Mesodermal cell (in vitro differentiated cells): ENCODE results near the gene KRT38.

Source experiments
- H3K27ac ChIP-seq: 2 replicates; pipeline ENCODE4 v1.7.0; 2013; ENCODE audit warnings: mild to moderate bottlenecking, low read depth, low read length, moderate library complexity; ENCODE audit not compliant: severe bottlenecking
- H3K36me3 ChIP-seq: 2 replicates; pipeline ENCODE4 v1.7.1; 2013; ENCODE audit warnings: mild to moderate bottlenecking, low read length, moderate library complexity; ENCODE audit not compliant: control insufficient read depth, insufficient read depth
- H3K4me1 ChIP-seq: one replicate; pipeline ENCODE4 v1.7.1; 2013; ENCODE audit warnings: mild to moderate bottlenecking, low read length; ENCODE audit not compliant: insufficient read depth, control insufficient read depth, poor library complexity, severe bottlenecking
- H3K4me3 ChIP-seq: 2 replicates; pipeline ENCODE4 v1.7.0; 2013; ENCODE audit warnings: low read length, control low read depth, mild to moderate bottlenecking; ENCODE audit not compliant: insufficient read depth, poor library complexity, severe bottlenecking; ENCODE audit errors: extremely low read depth
- H3K9me3 ChIP-seq: 2 replicates; pipeline ENCODE4 v1.7.1; 2013; ENCODE audit warnings: mild to moderate bottlenecking, low read length, moderate library complexity; ENCODE audit not compliant: control insufficient read depth
- WGBS, 2 experiments: methylation state at CpG; one replicate each; pipeline ENCODE4 v1.1.5; 2013; ENCODE audit warnings: missing lambda C conversion rate in 2 of 2; ENCODE audit not compliant: insufficient coverage in 2 of 2; 5-methylcytosine and 5-hydroxymethylcytosine counted together

KRT38 gene

DNA sequence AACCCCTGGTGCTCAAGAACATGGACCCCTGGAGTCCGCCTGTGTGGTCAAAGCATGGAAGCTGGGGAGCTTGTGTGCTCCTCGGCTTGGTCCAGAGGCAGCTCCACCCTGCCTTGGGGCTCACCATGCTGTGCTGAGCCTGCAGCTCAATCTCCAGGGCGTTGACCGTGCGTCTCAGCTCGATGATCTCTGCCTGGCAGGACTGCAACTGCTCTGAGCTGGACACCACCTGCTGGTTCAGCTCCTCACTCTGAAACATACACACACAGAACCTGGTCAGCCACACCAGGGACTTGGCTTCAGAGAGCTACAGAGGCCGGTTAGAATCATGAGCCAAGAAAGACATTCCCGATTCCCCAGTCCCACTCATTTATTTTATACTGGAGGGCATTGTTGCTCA, 37.5 kb upstream of the KRT38 start:
- H3K4me3 ChIP-seq = no peak overlapping the region
- H3K9me3 ChIP-seq = no peaks in the 10 kb centered on the region
- H3K4me1 ChIP-seq = peaks cover 3% of the 10 kb centered on the region
- WGBS, 2 experiments = 90% methylated on average over 6 to 7 of the region's 8 CpGs
- H3K36me3 ChIP-seq = no peaks in the 10 kb centered on the region
- H3K27ac ChIP-seq = no peak overlapping the region

DNA sequence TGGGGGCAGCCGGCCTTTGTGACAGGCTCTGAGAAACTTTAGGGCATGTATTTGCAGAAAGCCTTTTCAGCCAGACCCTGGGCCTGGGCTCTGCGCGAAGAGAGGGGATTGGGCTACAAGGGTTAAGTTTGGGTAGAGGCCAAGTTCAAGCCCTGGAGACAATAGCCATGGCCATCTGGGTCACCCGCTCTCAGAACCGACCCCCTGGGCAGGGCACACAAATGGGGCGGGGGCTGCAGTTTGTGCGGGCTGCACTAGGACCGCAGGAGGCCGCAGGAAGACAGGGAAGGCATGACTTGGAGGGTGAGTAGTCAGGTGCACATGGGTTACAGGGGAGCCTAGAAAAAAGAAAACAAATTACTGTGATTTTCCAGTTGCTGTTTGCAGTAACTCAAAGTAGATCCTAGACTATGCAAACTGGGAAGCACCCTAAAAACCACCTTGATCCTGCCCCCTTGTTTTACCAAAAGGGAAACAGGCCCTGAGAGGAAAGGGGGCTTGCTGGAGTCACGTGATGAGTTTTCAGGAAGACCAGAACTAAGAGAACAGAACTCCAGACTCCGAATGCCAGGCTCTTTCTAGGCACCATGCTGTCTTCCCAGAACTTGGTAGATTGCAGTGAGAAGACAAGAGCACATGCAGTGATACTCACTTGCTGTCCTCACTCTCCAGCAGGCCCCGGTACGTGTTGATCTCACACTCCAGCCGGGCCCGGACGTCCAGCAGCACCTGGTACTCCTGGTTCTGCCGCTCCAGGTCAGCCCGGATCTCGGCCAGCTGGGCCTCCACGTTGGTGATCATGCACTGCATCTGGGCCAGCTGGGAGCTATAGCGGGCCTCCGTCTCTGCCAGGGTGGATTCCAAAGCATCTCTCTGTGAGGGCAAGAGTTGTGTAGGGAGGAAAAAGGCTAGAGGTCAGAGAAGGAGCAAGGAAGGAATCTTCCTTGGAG, 36.4 kb upstream of the KRT38 start:
- H3K36me3 ChIP-seq = no peaks in the 10 kb centered on the region
- H3K4me1 ChIP-seq = peaks cover 3% of the 10 kb centered on the region
- H3K9me3 ChIP-seq = peaks cover under 1% of the 10 kb centered on the region
- 92 to 93% methylated on average over 19 to 21 of the region's 22 CpGs for WGBS, 2 experiments
- no peak overlapping the region for H3K27ac ChIP-seq
- H3K4me3 ChIP-seq = no peak overlapping the region

DNA sequence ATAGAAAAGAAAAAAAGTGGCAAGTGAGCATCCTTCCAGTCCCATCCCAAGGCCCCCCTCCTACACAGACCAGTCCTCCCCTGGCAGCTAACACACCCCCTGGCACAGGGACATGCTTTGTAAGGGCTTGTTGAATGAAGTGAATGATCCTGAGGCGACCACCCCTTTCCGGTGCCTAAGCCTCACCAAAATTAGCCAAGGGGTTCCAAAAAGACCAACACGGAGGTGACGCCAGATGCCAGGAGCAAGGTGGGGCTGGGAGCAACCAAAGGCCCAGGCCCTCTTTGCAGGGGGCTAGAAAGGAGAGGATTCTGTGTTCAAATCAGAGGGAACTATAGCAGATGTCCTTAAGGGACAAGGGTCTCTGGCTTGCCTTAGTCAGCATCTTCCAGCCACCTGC, 34.6 kb upstream of the KRT38 start:
- Histone ChIP-seq H3K4me3 (no peak overlapping the region), H3K36me3 (no peaks in the 10 kb centered on the region), H3K4me1 (peaks cover 3% of the 10 kb centered on the region), H3K9me3 (peaks cover 5% of the 10 kb centered on the region), H3K27ac (no peak overlapping the region)
- WGBS, 2 experiments = 93 to 100% methylated on average over 2 to 4 of the region's 4 CpGs

DNA sequence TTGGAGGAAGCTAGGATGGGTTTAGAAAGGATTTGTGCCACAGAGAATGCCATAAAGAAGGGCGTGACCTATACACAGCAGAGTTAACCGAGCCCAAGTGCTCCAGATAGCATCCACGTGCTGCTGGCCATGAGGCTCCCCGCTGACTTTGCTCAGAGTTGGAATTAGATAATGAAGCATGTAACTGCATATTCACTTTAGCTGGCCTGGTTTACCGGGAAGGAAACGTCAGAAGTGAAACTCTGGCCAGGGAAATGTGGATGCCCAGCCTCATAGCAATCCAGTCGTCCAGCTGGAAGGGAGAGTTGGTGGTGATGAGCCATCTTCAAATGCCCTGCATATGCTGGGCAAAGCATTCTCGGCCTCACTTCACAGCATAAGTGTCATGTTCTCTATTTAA, 34.1 kb upstream of the KRT38 start:
- Histone ChIP-seq H3K4me1 (peaks cover 3% of the 10 kb centered on the region), H3K4me3 (no peak overlapping the region), H3K36me3 (no peaks in the 10 kb centered on the region), H3K9me3 (peaks cover 5% of the 10 kb centered on the region), H3K27ac (no peak overlapping the region)
- WGBS, 2 experiments = 86 to 91% methylated on average over 7 of the region's 8 CpGs

DNA sequence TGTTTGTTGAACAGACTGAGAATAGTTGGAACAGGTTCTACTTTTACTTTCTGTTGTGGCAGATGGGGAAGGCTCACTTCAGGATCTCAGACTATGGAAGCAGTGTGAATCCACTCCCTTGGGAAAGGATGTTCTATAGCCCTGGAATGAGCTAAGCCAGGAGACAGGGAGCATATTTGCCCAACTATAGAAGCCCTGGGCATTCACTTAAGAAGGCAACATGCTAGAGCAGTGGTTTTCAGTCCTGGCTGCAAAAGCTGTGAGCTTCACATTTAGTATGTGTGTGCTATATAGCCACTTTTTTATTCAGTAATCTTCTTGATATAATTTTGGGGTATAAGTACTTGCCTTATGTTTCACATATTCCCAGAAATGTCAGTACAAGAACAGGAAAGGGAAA, 27.6 kb upstream of the KRT38 start:
- Histone ChIP-seq H3K36me3 (no peaks in the 10 kb centered on the region), H3K4me1 (no peaks in the 10 kb centered on the region), H3K9me3 (peaks cover 5% of the 10 kb centered on the region), H3K4me3 (no peak overlapping the region), H3K27ac (no peak overlapping the region)

DNA sequence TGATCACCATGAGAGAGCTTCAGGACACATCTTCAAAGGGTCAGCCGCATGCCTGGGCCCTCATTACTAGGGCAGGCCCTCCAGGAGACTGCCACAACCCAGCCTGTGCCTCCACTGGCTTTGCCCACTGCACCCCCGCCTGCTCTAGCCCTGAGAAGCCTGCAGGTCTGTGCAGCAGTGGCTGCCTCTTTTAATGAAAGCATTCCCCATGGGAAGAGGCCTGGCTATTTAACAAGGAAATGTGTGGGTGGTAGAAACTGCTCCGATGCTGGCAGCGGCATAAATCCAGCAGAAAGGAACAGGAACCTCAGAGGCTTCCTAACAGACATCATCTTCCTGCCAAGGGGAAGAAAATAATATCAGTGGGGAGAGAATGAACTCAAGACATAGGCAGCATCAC, 26.8 kb upstream of the KRT38 start:
- Histone ChIP-seq H3K4me3 (no peak overlapping the region), H3K36me3 (no peaks in the 10 kb centered on the region), H3K27ac (no peak overlapping the region), H3K4me1 (no peaks in the 10 kb centered on the region), H3K9me3 (peaks cover 5% of the 10 kb centered on the region)
- 70 to 75% methylated on average over 1 to 2 of the region's 4 CpGs for WGBS, 2 experiments

DNA sequence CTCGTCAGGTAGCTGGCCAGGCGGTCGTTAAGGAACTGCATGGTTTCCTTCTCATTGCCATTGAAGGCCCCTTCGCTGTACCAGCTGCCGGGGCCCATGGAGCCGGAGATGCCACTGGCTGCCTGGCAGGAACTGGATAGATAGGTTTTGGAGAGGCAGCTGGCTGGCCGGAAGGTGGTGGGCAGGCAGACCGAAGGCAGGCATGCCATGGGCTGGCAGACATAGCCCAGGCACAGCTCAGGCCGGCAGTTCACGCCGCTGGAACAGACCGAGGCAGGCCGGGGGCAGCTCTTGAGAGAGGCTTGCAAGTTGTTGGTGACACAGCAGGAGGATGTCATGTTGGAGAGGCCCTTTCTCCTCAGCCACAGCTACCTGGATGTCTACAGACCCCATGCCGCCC, 26.2 kb upstream of the KRT38 start, which contains the start of gene KRT32:
KRT32 (minus strand) TSS at position 399 of the 400 bp plus-strand sequence; CDS start at position 338, 61 bp downstream.
- no peaks in the 10 kb centered on the region for H3K4me1 ChIP-seq
- H3K27ac ChIP-seq = no peak within 1 kb of the TSS
- 91 to 96% methylated on average over 12 to 13 of the region's 14 CpGs for WGBS, 2 experiments
- H3K4me3 ChIP-seq = no peak within 1 kb of the TSS
- H3K36me3 ChIP-seq = no peaks in the 10 kb centered on the region
- peaks cover 3% of the 10 kb centered on the region for H3K9me3 ChIP-seq

DNA sequence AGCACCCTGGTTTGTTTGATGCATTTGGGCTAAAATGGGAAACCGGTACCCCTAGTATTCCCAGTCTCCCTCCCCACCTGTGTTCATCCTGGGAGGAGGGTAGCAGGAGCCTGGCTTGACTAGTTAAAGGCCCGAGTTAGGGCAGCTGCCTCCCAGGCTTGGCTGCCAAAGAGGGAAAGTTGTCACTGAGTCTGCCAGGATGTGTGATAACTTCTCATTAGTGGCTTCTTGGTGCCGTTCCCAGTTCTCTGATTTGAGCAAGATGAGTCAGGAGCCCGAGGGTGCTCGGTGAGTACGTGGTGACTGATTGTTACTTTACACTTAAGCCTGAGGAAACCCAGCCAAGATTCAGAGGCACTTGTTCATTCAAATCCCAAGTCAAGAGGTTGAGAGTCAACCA, 23.9 kb upstream of the KRT38 start:
- H3K27ac ChIP-seq = no peak overlapping the region
- 72 to 90% methylated on average over 2 to 3 of the region's 6 CpGs for WGBS, 2 experiments
- no peaks in the 10 kb centered on the region for H3K4me1 ChIP-seq
- no peaks in the 10 kb centered on the region for H3K9me3 ChIP-seq
- no peaks in the 10 kb centered on the region for H3K36me3 ChIP-seq
- no peak overlapping the region for H3K4me3 ChIP-seq

DNA sequence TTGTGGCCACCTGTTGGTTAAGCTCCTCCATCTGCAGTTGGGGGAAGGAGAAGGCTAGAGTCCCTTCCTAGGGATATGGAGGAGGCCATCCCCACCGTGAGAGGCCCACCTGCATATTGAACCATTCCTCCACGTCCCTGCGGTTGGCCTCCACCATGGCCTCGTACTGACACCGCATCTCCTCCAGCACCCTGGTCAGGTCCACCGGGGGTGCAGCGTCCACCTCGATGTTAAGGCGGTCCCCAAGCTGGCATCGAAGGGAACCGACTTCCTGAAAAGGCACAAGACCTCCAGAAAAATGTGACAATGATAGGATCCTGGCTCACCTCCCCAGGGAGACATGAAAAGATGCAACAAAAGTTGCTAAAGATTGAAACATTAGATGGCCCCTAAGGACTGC, 23.4 kb upstream of the KRT38 start:
- Histone ChIP-seq H3K4me1 (no peaks in the 10 kb centered on the region), H3K9me3 (no peaks in the 10 kb centered on the region), H3K27ac (no peak overlapping the region), H3K4me3 (no peak overlapping the region), H3K36me3 (no peaks in the 10 kb centered on the region)
- whole genome bisulfite sequencing, 2 experiments = 93 to 95% methylated on average over 10 to 11 of the region's 11 CpGs

DNA sequence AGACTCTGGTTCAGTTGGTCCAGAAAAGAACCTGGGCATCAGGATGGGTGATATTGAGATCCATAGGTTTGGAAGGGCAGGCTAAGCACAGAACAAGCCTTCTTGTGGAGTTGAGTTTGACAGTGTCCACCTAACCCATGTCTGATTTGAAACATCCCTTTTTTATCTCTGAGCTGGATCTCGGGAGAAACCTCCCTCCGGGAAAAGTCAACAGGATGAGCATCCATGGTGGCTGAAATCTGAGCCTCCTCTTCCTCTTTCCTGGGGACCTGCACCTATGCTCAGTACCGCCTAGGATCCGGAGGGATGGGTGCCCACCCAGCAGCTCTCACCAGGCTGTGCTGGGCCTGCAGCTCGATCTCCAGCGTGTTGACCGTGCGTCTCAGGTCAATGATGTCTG, 23.0 kb upstream of the KRT38 start:
- Histone ChIP-seq H3K9me3 (no peaks in the 10 kb centered on the region), H3K36me3 (no peaks in the 10 kb centered on the region), H3K4me1 (no peaks in the 10 kb centered on the region), H3K27ac (no peak overlapping the region), H3K4me3 (no peak overlapping the region)
- 93 to 100% methylated on average over 7 of the region's 8 CpGs for WGBS, 2 experiments

DNA sequence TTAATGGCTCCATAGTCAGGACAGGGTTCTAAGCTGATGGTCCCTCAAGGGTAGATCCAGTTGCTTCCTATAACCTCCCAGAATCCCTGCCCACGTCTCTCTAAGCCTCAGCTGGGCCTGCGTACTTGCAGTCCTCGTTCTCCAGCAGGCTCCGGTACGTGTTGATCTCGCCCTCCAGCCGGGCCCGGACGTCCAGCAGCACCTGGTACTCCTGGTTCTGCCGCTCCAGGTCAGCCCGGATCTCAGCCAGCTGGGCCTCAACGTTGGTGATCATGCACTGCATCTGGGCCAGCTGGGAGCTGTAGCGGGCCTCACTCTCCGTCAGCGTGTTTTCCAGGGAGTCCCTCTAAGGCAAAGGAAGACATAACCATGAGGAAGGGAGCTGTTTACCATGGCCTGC, 21.9 kb upstream of the KRT38 start:
- H3K9me3 ChIP-seq = no peaks in the 10 kb centered on the region
- no peaks in the 10 kb centered on the region for H3K4me1 ChIP-seq
- H3K36me3 ChIP-seq = no peaks in the 10 kb centered on the region
- no peak overlapping the region for H3K4me3 ChIP-seq
- 73% methylated on average over 9 to 15 of the region's 15 CpGs for WGBS, 2 experiments
- H3K27ac ChIP-seq = no peak overlapping the region
